Osteoblast (primary cell): Measurements from ENCODE around the gene SIM2. TPM values are rescaled to one million over a fixed set of nuclear protein-coding genes. Genes with fewer than 3 reads are reported as not detected.
A peak's percentile ranks its signal among the peaks of the same experiment; 100 is the strongest.
"Not testable (repeated sequence)": the region's sequence is repeated elsewhere in the genome, so short reads cannot be mapped to it uniquely, and the experiment has no call there.

Source experiments
- DNase-seq: peaks from one replicate; pipeline ENCODE4 v3.0.0; 2011; ENCODE audit warnings: low spot score, mixed read lengths; ENCODE audit not compliant: insufficient read length; ENCODE audit errors: missing footprints
- H2AFZ ChIP-seq: 2 replicates; pipeline ENCODE4 v1.6.0; 2011; ENCODE audit warnings: mild to moderate bottlenecking, low read length
- H3K27ac ChIP-seq: 2 replicates; pipeline ENCODE4 v1.5.1; 2011; ENCODE audit warnings: mild to moderate bottlenecking, low read depth, low read length, moderate library complexity
- H3K27me3 ChIP-seq: 2 replicates; pipeline ENCODE4 v1.6.0; 2012; ENCODE audit warnings: mild to moderate bottlenecking, control low read depth, inconsistent platforms, low read length, moderate library complexity; ENCODE audit not compliant: insufficient read depth
- H3K36me3 ChIP-seq: 2 replicates; pipeline ENCODE4 v1.5.1; 2011; ENCODE audit warnings: mild to moderate bottlenecking, low read length, control low read depth, moderate library complexity; ENCODE audit not compliant: insufficient read depth
- H3K4me1 ChIP-seq: 2 replicates; pipeline ENCODE4 v1.5.1; 2011; ENCODE audit warnings: mild to moderate bottlenecking, low read length, control low read depth, moderate library complexity; ENCODE audit not compliant: insufficient read depth
- H3K4me2 ChIP-seq: 2 replicates; pipeline ENCODE4 v1.6.0; 2011; ENCODE audit warnings: mild to moderate bottlenecking, low read length; ENCODE audit not compliant: insufficient read depth
- H3K4me3 ChIP-seq: fragments of 200-600 bp; sonication (generic); 3 replicates; pipeline ENCODE4 v1.5.1; 2012; ENCODE audit warnings: mild to moderate bottlenecking, low read length, inconsistent platforms; ENCODE audit not compliant: insufficient read depth
- H3K79me2 ChIP-seq: 2 replicates; pipeline ENCODE4 v1.6.0; 2012; ENCODE audit warnings: mild to moderate bottlenecking, low read length, control low read depth, inconsistent platforms; ENCODE audit not compliant: insufficient read depth
- H3K9me3 ChIP-seq: 2 replicates; pipeline ENCODE4 v1.5.1; 2011; ENCODE audit warnings: low read depth, low read length, control low read depth
- H4K20me1 ChIP-seq: 2 replicates; pipeline ENCODE4 v1.6.0; 2012; ENCODE audit warnings: mild to moderate bottlenecking, low read length, control low read depth; ENCODE audit not compliant: insufficient read depth
- total RNA-seq: library from RNA; depleted of rRNA; stranded (reverse); fragments of >200 nt; gene quantifications from 2 replicates; pipeline ENCODE4 v1.2.3, GENCODE V29; 2012
- TF ChIP-seq, protein P1 (sequence below): IDR thresholded peaks from 2 replicates; pipeline ENCODE4 v1.5.1; 2011; ENCODE audit warnings: mild to moderate bottlenecking, low read depth, low read length, moderate library complexity; ENCODE audit errors: extremely low read depth

Gene SIM2
- total RNA-seq, 1 donor: 3.6 TPM

DNA sequence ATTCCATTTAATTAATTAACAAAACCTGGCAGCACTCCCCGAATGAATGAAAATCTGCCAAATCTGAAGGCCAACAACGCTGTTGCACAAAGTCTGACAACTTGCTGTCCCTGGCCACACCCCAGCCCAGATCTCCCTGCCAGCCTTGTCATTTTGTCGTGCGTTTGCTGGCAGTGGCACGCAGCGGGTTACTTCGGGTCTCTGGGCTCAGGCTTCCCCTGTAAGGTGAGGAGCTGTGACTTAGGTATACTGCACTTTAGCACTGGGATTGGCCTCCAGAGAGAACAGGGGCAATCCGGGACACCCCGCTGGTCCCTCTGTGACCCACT, 34.3 kb upstream of the SIM2 start:
- no peaks in the 10 kb centered on the region for H4K20me1 ChIP-seq
- H3K79me2 ChIP-seq: no peaks in the 10 kb centered on the region
- peak; percentile 74 for DNase-seq
- no peak overlapping the region for H3K27ac ChIP-seq
- no peak overlapping the region for H2AFZ ChIP-seq
- no peaks in the 10 kb centered on the region for H3K36me3 ChIP-seq
- no peak overlapping the region for H3K4me2 ChIP-seq
- no peak overlapping the region for H3K4me3 ChIP-seq
- H3K4me1 ChIP-seq: peaks cover 10% of the 10 kb centered on the region
- H3K9me3 ChIP-seq: no peaks in the 10 kb centered on the region
- TF ChIP-seq, protein P1, sequence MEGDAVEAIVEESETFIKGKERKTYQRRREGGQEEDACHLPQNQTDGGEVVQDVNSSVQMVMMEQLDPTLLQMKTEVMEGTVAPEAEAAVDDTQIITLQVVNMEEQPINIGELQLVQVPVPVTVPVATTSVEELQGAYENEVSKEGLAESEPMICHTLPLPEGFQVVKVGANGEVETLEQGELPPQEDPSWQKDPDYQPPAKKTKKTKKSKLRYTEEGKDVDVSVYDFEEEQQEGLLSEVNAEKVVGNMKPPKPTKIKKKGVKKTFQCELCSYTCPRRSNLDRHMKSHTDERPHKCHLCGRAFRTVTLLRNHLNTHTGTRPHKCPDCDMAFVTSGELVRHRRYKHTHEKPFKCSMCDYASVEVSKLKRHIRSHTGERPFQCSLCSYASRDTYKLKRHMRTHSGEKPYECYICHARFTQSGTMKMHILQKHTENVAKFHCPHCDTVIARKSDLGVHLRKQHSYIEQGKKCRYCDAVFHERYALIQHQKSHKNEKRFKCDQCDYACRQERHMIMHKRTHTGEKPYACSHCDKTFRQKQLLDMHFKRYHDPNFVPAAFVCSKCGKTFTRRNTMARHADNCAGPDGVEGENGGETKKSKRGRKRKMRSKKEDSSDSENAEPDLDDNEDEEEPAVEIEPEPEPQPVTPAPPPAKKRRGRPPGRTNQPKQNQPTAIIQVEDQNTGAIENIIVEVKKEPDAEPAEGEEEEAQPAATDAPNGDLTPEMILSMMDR: no peak
- H3K27me3 ChIP-seq: peaks cover 37% of the 10 kb centered on the region

DNA sequence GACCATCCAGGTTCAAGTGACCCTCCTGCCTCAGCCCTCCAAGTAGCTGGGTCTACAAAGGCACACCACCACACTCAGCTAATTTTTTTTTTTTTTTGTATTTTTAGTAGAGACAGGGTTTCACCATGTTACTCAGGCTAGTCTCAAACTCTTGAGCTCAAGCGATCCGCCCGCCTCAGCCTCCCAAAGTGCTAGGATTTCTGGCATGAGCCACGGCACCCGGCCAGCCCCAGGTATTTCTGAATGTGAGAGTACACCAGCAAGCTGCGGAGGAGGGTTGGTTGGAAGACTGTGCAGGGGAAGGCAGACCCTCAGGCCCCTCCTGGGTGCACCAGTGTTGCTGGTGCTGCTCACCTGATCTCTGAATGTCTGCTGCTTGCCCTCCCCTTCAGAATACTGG, 33.1 kb upstream of the SIM2 start:
- Histone ChIP-seq H3K4me2 (no peak overlapping the region), H3K4me3 (no peak overlapping the region), H3K27me3 (peaks cover 33% of the 10 kb centered on the region), H3K9me3 (no peaks in the 10 kb centered on the region), H2AFZ (no peak overlapping the region), H3K36me3 (no peaks in the 10 kb centered on the region), H3K79me2 (no peaks in the 10 kb centered on the region), H3K4me1 (peaks cover 10% of the 10 kb centered on the region), H3K27ac (no peak overlapping the region), H4K20me1 (no peaks in the 10 kb centered on the region)
- TF ChIP-seq, protein P1: no peak
- DNase-seq: no peak

DNA sequence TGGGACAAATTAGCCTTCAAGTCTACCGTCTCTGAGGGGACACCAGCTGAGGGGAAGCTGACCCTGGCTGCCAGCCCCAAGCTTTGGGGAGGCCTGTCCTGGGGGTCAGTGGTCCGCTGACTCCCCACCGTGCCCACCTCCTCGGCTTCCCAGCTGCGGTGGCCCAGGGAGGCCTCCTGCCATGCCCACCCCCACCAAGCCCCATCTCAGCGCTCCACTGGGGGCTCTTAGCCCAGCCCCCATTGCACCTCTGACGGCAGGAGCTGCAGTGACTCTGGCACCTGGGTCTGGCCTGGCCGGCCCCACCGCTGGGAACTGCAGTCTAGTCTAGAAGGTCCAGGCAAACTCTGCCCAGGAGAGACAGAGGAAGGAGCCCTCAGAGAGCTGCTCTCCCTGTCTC, 30.2 kb upstream of the SIM2 start:
- Histone ChIP-seq H3K27ac (no peak overlapping the region), H3K4me1 (peaks cover 4% of the 10 kb centered on the region), H3K9me3 (no peaks in the 10 kb centered on the region), H2AFZ (no peak overlapping the region), H4K20me1 (no peaks in the 10 kb centered on the region), H3K79me2 (no peaks in the 10 kb centered on the region), H3K4me2 (no peak overlapping the region), H3K27me3 (peaks cover 27% of the 10 kb centered on the region), H3K36me3 (no peaks in the 10 kb centered on the region), H3K4me3 (no peak overlapping the region)
- no peak for DNase-seq
- TF ChIP-seq, protein P1: no peak

DNA sequence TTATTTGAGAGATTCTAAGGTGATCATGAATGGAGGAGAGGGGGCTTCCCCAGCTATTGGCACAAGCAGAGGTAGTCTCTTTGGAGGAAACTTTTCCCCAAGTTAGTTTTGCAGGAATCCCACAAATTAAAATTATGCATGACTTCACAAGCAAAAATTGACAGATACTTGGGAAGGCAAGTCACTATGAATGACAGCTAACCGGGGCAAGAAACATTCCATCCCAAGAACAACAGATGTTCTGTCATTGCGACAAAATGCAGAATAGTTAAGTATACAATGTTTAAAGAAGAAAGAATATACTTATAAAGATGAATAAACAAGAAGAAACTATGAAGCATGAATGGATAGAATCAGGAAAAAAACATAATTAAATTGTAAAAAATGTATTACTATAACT, 27.1 kb upstream of the SIM2 start:
- Histone ChIP-seq H3K9me3 (no peaks in the 10 kb centered on the region), H3K4me2 (no peak overlapping the region), H4K20me1 (no peaks in the 10 kb centered on the region), H2AFZ (no peak overlapping the region), H3K36me3 (no peaks in the 10 kb centered on the region), H3K4me3 (no peak overlapping the region), H3K4me1 (no peaks in the 10 kb centered on the region), H3K27me3 (peaks cover 16% of the 10 kb centered on the region), H3K79me2 (no peaks in the 10 kb centered on the region), H3K27ac (no peak overlapping the region)
- TF ChIP-seq, protein P1: no peak
- DNase-seq: no peak

DNA sequence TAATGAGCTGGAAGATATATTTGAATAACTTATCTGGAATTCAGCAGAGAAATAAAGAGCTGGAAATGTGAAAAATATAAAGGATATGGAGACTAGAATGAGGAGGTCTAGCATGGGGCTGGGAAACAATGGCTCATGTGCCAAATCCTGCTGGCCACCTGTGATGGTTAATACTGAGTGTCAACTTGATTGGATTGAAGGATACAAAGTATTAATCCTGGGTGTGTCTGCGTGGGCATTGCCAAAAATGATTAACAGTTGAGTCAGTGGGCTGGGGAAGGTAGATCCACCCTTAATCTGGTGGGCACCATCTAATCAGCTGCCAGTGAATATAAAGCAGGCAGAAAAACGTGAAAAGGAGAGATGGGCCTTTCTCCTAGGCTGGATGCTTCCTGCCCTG, 26.6 kb upstream of the SIM2 start:
- H3K27me3 ChIP-seq: peaks cover 18% of the 10 kb centered on the region
- not testable (repeated sequence) for H3K4me1 ChIP-seq, H2AFZ ChIP-seq, H3K79me2 ChIP-seq, H3K4me2 ChIP-seq, DNase-seq, H3K9me3 ChIP-seq, H3K36me3 ChIP-seq, H3K27ac ChIP-seq, H4K20me1 ChIP-seq, H3K4me3 ChIP-seq
